D341Med (cell line): ENCODE data around the gene LPIN3.
A peak's percentile ranks its signal among the peaks of the same experiment; 100 is the strongest.

ENCODE experiments used
- DNase-seq: peaks from one replicate; pipeline ENCODE4 v3.0.0; 2012; ENCODE audit warnings: low spot score

The LPIN3 gene

GRCh38 chr20:41393705-41394066 is 53.1 kb downstream of the LPIN3 start:
- no peak for DNase-seq

- DNase-seq, result no peak
Measured at GRCh38 chr20:41394081-41394480, 53.5 kb downstream of the LPIN3 start.

GRCh38 chr20:41394931-41395666 is 54.5 kb downstream of the LPIN3 start:
- no peak for DNase-seq

GRCh38 chr20:41395667-41396664 is 55.3 kb downstream of the LPIN3 start:
- peak; percentile 59 for DNase-seq

- no peak for DNase-seq
Measured at GRCh38 chr20:41398408-41398807, 57.8 kb downstream of the LPIN3 start.

GRCh38 chr20:41403604-41404003 is 63.0 kb downstream of the LPIN3 start:
- no peak for DNase-seq

GRCh38 chr20:41405436-41405835 is 64.8 kb downstream of the LPIN3 start:
- no peak for DNase-seq

GRCh38 chr20:41406353-41406752 is 65.7 kb downstream of the LPIN3 start:
- peak; percentile 66 for DNase-seq

GRCh38 chr20:41406896-41407444 is 66.3 kb downstream of the LPIN3 start:
- no peak for DNase-seq

GRCh38 chr20:41407607-41408006 is 67.0 kb downstream of the LPIN3 start:
- DNase-seq, result no peak

- no peak for DNase-seq
Measured at GRCh38 chr20:41408156-41408794, 67.7 kb downstream of the LPIN3 start.

GRCh38 chr20:41408986-41409385 is 68.4 kb downstream of the LPIN3 start:
- DNase-seq, result no peak
